ENCODE measurements around the gene RSBN1L. TPM values are rescaled to one million over a fixed set of nuclear protein-coding genes. Genes with fewer than 3 reads are reported as not detected.

RSBN1L gene
- total and polyA plus RNA-seq, 2 of the 8 experiments (the other 6 are each of a cell fraction or from before 2014, with no cell fraction given), result 4.1 to 22.1 TPM

GRCh38 chr7:77799078-77799964 is 103.1 kb downstream of the RSBN1L start:
- no peak for FAIRE-seq
- Histone ChIP-seq H2BK12ac (ENCODE audit: low read depth, low read length) (no peak overlapping the region), H3K9ac (replicated peaks in 1 of 4; ENCODE audit: extremely low read depth in 1 of 4, low read depth in 3 of 4, low read length in 3 of 4) (peak overlapping the region; percentile 64 to 85 (median 70)), H3K14ac (ENCODE audit: insufficient read length) (no peak overlapping the region), H4K20me1 (replicated peaks in 1 of 2; ENCODE audit: control insufficient read depth in 1 of 2, insufficient read depth in 2 of 2, low read length in 2 of 2) (peaks cover 0 to 2% of the 10 kb centered on the region in 2 experiments), H3K79me1 (ENCODE audit: low read depth, low read length) (0 out of 2 replicates have a peak, but pooled peaks cover 3% of the 10 kb centered on the region), H3K79me2 (ENCODE audit: control insufficient read depth in 1 of 2, insufficient read depth in 2 of 2, low read length in 2 of 2) (peaks cover 0 to 46% of the 10 kb centered on the region in 2 experiments; a peak in 2 of 4 replicates), H4K5ac (ENCODE audit: insufficient read length, low read depth, low read length) (peak overlapping the region; percentile 94), H2AFZ (ENCODE audit: low read length) (peak overlapping the region; percentile 64; the same call in 1 of the 2 replicates), H2BK120ac (replicated peaks; ENCODE audit: low read depth, low read length) (no peak overlapping the region), H2AK5ac (ENCODE audit: low read depth, low read length) (no peak overlapping the region), H3K9me3 (ENCODE audit: insufficient read depth in 2 of 2, low read depth in 1 of 2, low read length in 1 of 2) (no peaks in the 10 kb centered on the region), H3K56ac (replicated peaks; ENCODE audit: insufficient read length, low read depth, low read length) (no peak overlapping the region), H3K18ac (ENCODE audit: extremely low read depth, low read length) (no peak overlapping the region; the same call in 1 of the 2 replicates), H4K91ac (replicated peaks; ENCODE audit: insufficient read length, low read length) (no peak overlapping the region), H2BK20ac (ENCODE audit: low read length) (no peak overlapping the region), H4K8ac (ENCODE audit: extremely low read depth, insufficient read depth, low read length) (peak overlapping the region; percentile 85; the same call in 1 of the 2 replicates), H3K23ac (ENCODE audit: insufficient read length) (no peak overlapping the region), H3K27me3 (replicated peaks in 1 of 4; ENCODE audit: control insufficient read depth in 3 of 4, extremely low read depth in 1 of 4, insufficient read depth in 3 of 4, low read length in 3 of 4) (no peaks in the 10 kb centered on the region), H3K4me2 (ENCODE audit: insufficient read depth in 1 of 2, low read depth in 2 of 2, low read length in 2 of 2) (peak overlapping the region; percentile 83 to 94), H3K4ac (replicated peaks; ENCODE audit: insufficient read length, low read depth, low read length) (no peak overlapping the region), H2BK15ac (ENCODE audit: low read length) (no peak overlapping the region; the same call in 1 of the 2 replicates), H3K27ac (ENCODE audit: low read depth, low read length) (peak overlapping the region; percentile 64), H3K23me2 (ENCODE audit: low read depth, low read length) (peaks cover 3% of the 10 kb centered on the region), H3K4me3 (ENCODE audit: extremely low read depth in 1 of 4, insufficient read depth in 2 of 4, low read depth in 3 of 4, low read length in 4 of 4) (peak overlapping the region; percentile 81 to 89 (median 84)), H2BK5ac (ENCODE audit: low read depth, low read length) (no peak overlapping the region; the same call in 1 of the 2 replicates), H3K36me3 (ENCODE audit: control insufficient read depth in 2 of 4, insufficient read depth in 4 of 4, low read length in 3 of 4) (peaks cover 0 to under 1% (median 0%) of the 10 kb centered on the region in 4 experiments; a peak in 1 of 8 replicates), H3K4me1 (replicated peaks in 1 of 4; ENCODE audit: control insufficient read depth in 3 of 4, insufficient read depth in 4 of 4, low read length in 3 of 4) (peaks cover 0 to 2% (median 2%) of the 10 kb centered on the region in 4 experiments; a peak in 3 of 7 replicates)
- peak in 1 of 2 experiments; percentile 79 for DNase-seq (ENCODE audit: low read depth in 1 of 2, low spot score in 2 of 2)
- POLR2A ChIA-PET (ENCODE audit: partially characterized antibody), result interaction anchor here (0.6 to 1.9 kb wide), 10 partner anchors 11 to 263 kb away, joined by 3 to 5 read pairs (median 3); partner anchors contain the start of gene RSBN1L
- CTCF ChIA-PET (ENCODE audit: partially characterized antibody), result no interaction called here
- 4% methylated on average over 35 of the region's 55 CpGs; no CpG with 5 or more reads in 1 of the 2 experiments for WGBS, 2 experiments (ENCODE audit: extremely low coverage in 1 of 2, insufficient coverage in 1 of 2, insufficient read length in 1 of 2, insufficient replicate concordance in 2 of 2, low coverage in 1 of 2, low lambda C conversion rate in 2 of 2, missing lambda C conversion rate in 1 of 2)
- peak in 1 of 2 experiments; percentile 13; a peak in 1 of 3 replicates for TF ChIP-seq POLR2A (IDR thresholded peaks at IDR 0.05; ENCODE audit: control extremely low read depth in 1 of 2, low read depth in 2 of 2, low read length in 2 of 2)
- peak; percentile 49; the same call in 1 of the 2 replicates for TF ChIP-seq PHF8 (conservative IDR thresholded peaks at IDR 0.05; ENCODE audit: low read depth, low read length)
- peak; percentile 84 for TF ChIP-seq KDM4A (IDR thresholded peaks at IDR 0.05; ENCODE audit: low read depth, low read length, severe bottlenecking)
- peak; percentile 86; the same call in 1 of the 2 replicates for TF ChIP-seq RBBP5 (IDR thresholded peaks at IDR 0.05; ENCODE audit: borderline replicate concordance, low read depth, low read length)
- TF ChIP-seq ASH2L (IDR thresholded peaks at IDR 0.05; ENCODE audit: low read length), result peak; percentile 74
- peak; percentile 11; the same call in 1 of the 2 replicates for TF ChIP-seq BACH1 (IDR thresholded peaks at IDR 0.05; ENCODE audit: low read length)
- no peak for TF ChIP-seq SP1 (IDR thresholded peaks at IDR 0.05; ENCODE audit: low read depth, low read length)
- TF ChIP-seq CEBPB (IDR thresholded peaks at IDR 0.05; ENCODE audit: low read depth, low read length), result no peak
- no peak for TF ChIP-seq HDAC6 (IDR thresholded peaks at IDR 0.05; ENCODE audit: low read depth, low read length)
- TF ChIP-seq SIX5 (IDR thresholded peaks at IDR 0.05; ENCODE audit: low read depth, low read length), result no peak
- TF ChIP-seq MAX (IDR thresholded peaks at IDR 0.05), result peak; percentile 7; the same call in 1 of the 2 replicates

Measured in H1 (cell line).